OCI-LY7 (cell line): ENCODE measurements around the gene TBC1D1.

Source experiments
- EZH2phosphoT487 ChIP-seq: fragments of 200-600 bp; sonication (generic); IDR thresholded peaks from 2 replicates; pipeline ENCODE4 v1.6.1; 2018; ENCODE audit warnings: low read depth, borderline replicate concordance, mild to moderate bottlenecking, mixed run types, antibody characterized with exemption, low read length, moderate library complexity, mixed read lengths
- TF ChIP-seq, protein P1 (sequence below): fragments of 200-600 bp; sonication (generic); conservative IDR thresholded peaks from 2 replicates; pipeline ENCODE4 v1.5.1; 2014; ENCODE audit warnings: mild to moderate bottlenecking, antibody characterized with exemption, low read length, moderate library complexity, mixed read lengths

- TF ChIP-seq EZH2phosphoT487, result no peak
- TF ChIP-seq, protein P1, sequence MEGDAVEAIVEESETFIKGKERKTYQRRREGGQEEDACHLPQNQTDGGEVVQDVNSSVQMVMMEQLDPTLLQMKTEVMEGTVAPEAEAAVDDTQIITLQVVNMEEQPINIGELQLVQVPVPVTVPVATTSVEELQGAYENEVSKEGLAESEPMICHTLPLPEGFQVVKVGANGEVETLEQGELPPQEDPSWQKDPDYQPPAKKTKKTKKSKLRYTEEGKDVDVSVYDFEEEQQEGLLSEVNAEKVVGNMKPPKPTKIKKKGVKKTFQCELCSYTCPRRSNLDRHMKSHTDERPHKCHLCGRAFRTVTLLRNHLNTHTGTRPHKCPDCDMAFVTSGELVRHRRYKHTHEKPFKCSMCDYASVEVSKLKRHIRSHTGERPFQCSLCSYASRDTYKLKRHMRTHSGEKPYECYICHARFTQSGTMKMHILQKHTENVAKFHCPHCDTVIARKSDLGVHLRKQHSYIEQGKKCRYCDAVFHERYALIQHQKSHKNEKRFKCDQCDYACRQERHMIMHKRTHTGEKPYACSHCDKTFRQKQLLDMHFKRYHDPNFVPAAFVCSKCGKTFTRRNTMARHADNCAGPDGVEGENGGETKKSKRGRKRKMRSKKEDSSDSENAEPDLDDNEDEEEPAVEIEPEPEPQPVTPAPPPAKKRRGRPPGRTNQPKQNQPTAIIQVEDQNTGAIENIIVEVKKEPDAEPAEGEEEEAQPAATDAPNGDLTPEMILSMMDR, result no peak
These were observed 74.0 kb downstream of the TBC1D1 start for GRCh38 chr4:37964734-37965457.
